HepG2 (cell line): ENCODE measurements around the gene DNAJA1. TPM values are rescaled to one million over a fixed set of nuclear protein-coding genes. Genes with fewer than 3 reads are reported as not detected.

ENCODE experiments used
- BCL3 ChIP-seq: sonication (generic); formaldehyde crosslinking; IDR thresholded peaks from 2 replicates; pipeline ENCODE4 v1.5.1; 2020; ENCODE audit warnings: mild to moderate bottlenecking, missing genetic modification reagents, moderate library complexity
- BRD4 ChIP-seq: sonication (generic); formaldehyde crosslinking; IDR thresholded peaks from 2 replicates; pipeline ENCODE4 v1.4.0; 2020; ENCODE audit warnings: missing genetic modification reagents
- CERS6 ChIP-seq: sonication (generic); formaldehyde crosslinking; IDR thresholded peaks from 2 replicates; pipeline ENCODE4 v1.5.0; 2020; ENCODE audit warnings: missing genetic modification reagents
- CREM ChIP-seq, 2 experiments: sonication (generic) in 1 of 2; formaldehyde crosslinking in 1 of 2; IDR thresholded peaks; 2 replicates each; pipeline versions ENCODE4 v1.4.0 to v1.6.1; 2016 to 2020; ENCODE audit warnings: antibody characterized with exemption in 1 of 2, mild to moderate bottlenecking in 1 of 2, missing genetic modification reagents in 1 of 2
- ELF4 ChIP-seq: sonication (generic); formaldehyde crosslinking; IDR thresholded peaks from 2 replicates; pipeline ENCODE4 v1.5.0; 2020; ENCODE audit warnings: missing genetic modification reagents, mild to moderate bottlenecking, moderate library complexity, borderline replicate concordance
- ETV6 ChIP-seq: sonication (generic); formaldehyde crosslinking; conservative IDR thresholded peaks from 2 replicates; pipeline ENCODE4 v1.4.0; 2020; ENCODE audit warnings: missing genetic modification reagents
- KAT7 ChIP-seq: IDR thresholded peaks from 2 replicates; pipeline ENCODE4 v1.6.1; 2018; ENCODE audit warnings: borderline replicate concordance, missing compliant biosample characterization
- MXD4 ChIP-seq: IDR thresholded peaks from 2 replicates; pipeline ENCODE4 v1.6.1; 2016; ENCODE audit warnings: mild to moderate bottlenecking, missing biosample characterization, missing genetic modification reagents
- NR2C2 ChIP-seq: sonication (generic); formaldehyde crosslinking; IDR thresholded peaks from 2 replicates; pipeline ENCODE4 v1.4.0; 2020; ENCODE audit warnings: missing genetic modification reagents, mild to moderate bottlenecking, moderate library complexity, borderline replicate concordance
- RARA ChIP-seq: IDR thresholded peaks from 2 replicates; pipeline ENCODE4 v1.6.1; 2016; ENCODE audit warnings: missing genetic modification reagents, missing compliant biosample characterization
- REL ChIP-seq: sonication (generic); formaldehyde crosslinking; conservative IDR thresholded peaks from 2 replicates; pipeline ENCODE4 v1.8.0; 2022; ENCODE audit warnings: mild to moderate bottlenecking, missing genetic modification reagents, moderate library complexity
- SIN3B ChIP-seq: fragments of 150-350 bp; IDR thresholded peaks from 2 replicates; pipeline ENCODE4 v1.6.1; 2014; ENCODE audit warnings: low read length
- SNAPC2 ChIP-seq: sonication (generic); formaldehyde crosslinking; IDR thresholded peaks from 2 replicates; pipeline ENCODE4 v1.8.1; 2022; ENCODE audit warnings: mild to moderate bottlenecking, missing genetic modification reagents
- TBP ChIP-seq: sonication (generic); formaldehyde crosslinking; IDR thresholded peaks from 2 replicates; pipeline ENCODE4 v1.5.0; 2020; ENCODE audit warnings: missing genetic modification reagents
- TCF12 ChIP-seq, 2 experiments: fragments of 450-650 bp in 1 of 2; sonication (generic) in 1 of 2; formaldehyde crosslinking in 1 of 2; IDR thresholded peaks; 2 replicates each; pipeline versions ENCODE4 v1.6.1 to v1.8.0; 2017 to 2022; ENCODE audit warnings: antibody characterized with exemption in 1 of 2, mild to moderate bottlenecking in 1 of 2, missing genetic modification reagents in 1 of 2, moderate library complexity in 1 of 2
- ZBTB7B ChIP-seq: sonication (generic); formaldehyde crosslinking; IDR thresholded peaks from 2 replicates; pipeline ENCODE4 v1.4.0; 2020; ENCODE audit warnings: missing genetic modification reagents
- ZKSCAN1 ChIP-seq: fragments of 150-350 bp; IDR thresholded peaks from 2 replicates; pipeline ENCODE4 v1.6.1; 2014; ENCODE audit warnings: low read length
- ZNF263 ChIP-seq: sonication (generic); formaldehyde crosslinking; IDR thresholded peaks from 2 replicates; pipeline ENCODE4 v1.4.0; 2020; ENCODE audit warnings: missing genetic modification reagents
- ZNF335 ChIP-seq: sonication (generic); formaldehyde crosslinking; IDR thresholded peaks from 2 replicates; pipeline ENCODE4 v1.4.0; 2020; ENCODE audit warnings: missing genetic modification reagents
- ZNF33B ChIP-seq: sonication (generic); formaldehyde crosslinking; IDR thresholded peaks from 2 replicates; pipeline ENCODE4 v1.5.1; 2020; ENCODE audit warnings: mild to moderate bottlenecking, missing genetic modification reagents
- ZNF607 ChIP-seq: sonication (generic); formaldehyde crosslinking; IDR thresholded peaks from 2 replicates; pipeline ENCODE4 v1.5.1; 2020; ENCODE audit warnings: missing genetic modification reagents, mild to moderate bottlenecking, borderline replicate concordance
- ZNF678 ChIP-seq: sonication (generic); formaldehyde crosslinking; IDR thresholded peaks from 2 replicates; pipeline ENCODE4 v1.4.0; 2020; ENCODE audit warnings: mild to moderate bottlenecking, missing genetic modification reagents
- ZNF749 ChIP-seq: sonication (generic); formaldehyde crosslinking; IDR thresholded peaks from 2 replicates; pipeline ENCODE4 v1.8.0; 2022; ENCODE audit warnings: mild to moderate bottlenecking, missing genetic modification reagents, moderate library complexity, borderline replicate concordance
- ZNF761 ChIP-seq: sonication (generic); formaldehyde crosslinking; conservative IDR thresholded peaks from 2 replicates; pipeline ENCODE4 v1.4.0; 2020; ENCODE audit warnings: mild to moderate bottlenecking, missing genetic modification reagents
- polyA plus RNA-seq, 8 experiments: library from polyadenylated mRNA; depleted of rRNA in 3 of 8; stranded (reverse) in 7 of 8; unstranded in 1 of 8; fragments of >200 nt; fragmentation: Illumina TruSeq in 4 of 8; extraction: Trizol in 4 of 8; gene quantifications; 2 replicates each; pipeline versions ENCODE4 v1.2.1 to v1.2.3, GENCODE V29; 2011 to 2016; ENCODE audit warnings: low read depth in 4 of 8, missing spikeins in 1 of 8, mixed read lengths in 1 of 8; ENCODE audit not compliant: insufficient read depth in 1 of 8
- total RNA-seq, 5 experiments: library from RNA; depleted of rRNA; stranded (reverse); fragments of >200 nt; fragmentation: Illumina TruSeq; extraction: Trizol; gene quantifications; 2 replicates each; pipeline ENCODE4 v1.2.3, GENCODE V29; 2016; ENCODE audit warnings: low read depth in 1 of 5
- TF ChIP-seq, protein P1 (sequence below): sonication (generic); formaldehyde crosslinking; IDR thresholded peaks from 2 replicates; pipeline ENCODE4 v1.4.0; 2020; ENCODE audit warnings: missing genetic modification reagents, borderline replicate concordance
- TF ChIP-seq, protein P2 (sequence below): IDR thresholded peaks from 2 replicates; pipeline ENCODE4 v1.6.1; 2016; ENCODE audit warnings: low read depth, control low read depth

Gene DNAJA1
- total and polyA plus RNA-seq, 2 of the 13 experiments (the other 11 are each of a cell fraction or from before 2014, with no cell fraction given) = 95.9 to 306 TPM

DNA sequence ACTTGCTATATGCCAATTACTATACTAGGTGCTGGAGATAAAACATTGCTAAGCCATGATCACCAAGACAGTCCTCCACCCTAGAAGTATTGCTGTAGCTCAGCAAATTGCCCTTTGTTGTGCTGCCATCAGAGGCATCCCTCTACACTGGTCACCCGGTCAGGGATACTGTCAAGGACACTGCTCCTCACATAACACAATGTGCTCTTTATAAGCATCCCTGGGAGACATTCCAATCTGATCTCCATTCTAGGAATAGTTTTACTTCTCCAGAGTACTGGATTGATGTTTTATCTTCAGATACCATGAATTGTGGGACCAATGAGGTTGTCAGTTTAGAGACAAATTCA lies 10.4 kb upstream of the DNAJA1 start (continued):
- no peak for TF ChIP-seq ZNF678
- TF ChIP-seq ETV6 (CRISPR knock-in tag) = no peak
- no peak for TF ChIP-seq SIN3B
- TF ChIP-seq ZNF607 (CRISPR knock-in tag) = no peak
- TF ChIP-seq ZNF33B (CRISPR knock-in tag) = no peak
- TF ChIP-seq ZNF263 (CRISPR knock-in tag) = peak; percentile 50
- no peak for TF ChIP-seq KAT7 (CRISPR knock-in tag)
- TF ChIP-seq CERS6 = no peak
- TF ChIP-seq ZNF761 (CRISPR knock-in tag) = no peak
- TF ChIP-seq ZNF749 (CRISPR knock-in tag) = no peak
- TF ChIP-seq, protein P1, sequence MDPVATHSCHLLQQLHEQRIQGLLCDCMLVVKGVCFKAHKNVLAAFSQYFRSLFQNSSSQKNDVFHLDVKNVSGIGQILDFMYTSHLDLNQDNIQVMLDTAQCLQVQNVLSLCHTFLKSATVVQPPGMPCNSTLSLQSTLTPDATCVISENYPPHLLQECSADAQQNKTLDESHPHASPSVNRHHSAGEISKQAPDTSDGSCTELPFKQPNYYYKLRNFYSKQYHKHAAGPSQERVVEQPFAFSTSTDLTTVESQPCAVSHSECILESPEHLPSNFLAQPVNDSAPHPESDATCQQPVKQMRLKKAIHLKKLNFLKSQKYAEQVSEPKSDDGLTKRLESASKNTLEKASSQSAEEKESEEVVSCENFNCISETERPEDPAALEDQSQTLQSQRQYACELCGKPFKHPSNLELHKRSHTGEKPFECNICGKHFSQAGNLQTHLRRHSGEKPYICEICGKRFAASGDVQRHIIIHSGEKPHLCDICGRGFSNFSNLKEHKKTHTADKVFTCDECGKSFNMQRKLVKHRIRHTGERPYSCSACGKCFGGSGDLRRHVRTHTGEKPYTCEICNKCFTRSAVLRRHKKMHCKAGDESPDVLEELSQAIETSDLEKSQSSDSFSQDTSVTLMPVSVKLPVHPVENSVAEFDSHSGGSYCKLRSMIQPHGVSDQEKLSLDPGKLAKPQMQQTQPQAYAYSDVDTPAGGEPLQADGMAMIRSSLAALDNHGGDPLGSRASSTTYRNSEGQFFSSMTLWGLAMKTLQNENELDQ = no peak
- no peak for TF ChIP-seq NR2C2 (CRISPR knock-in tag)
- TF ChIP-seq TBP (CRISPR knock-in tag) = no peak
- TF ChIP-seq RARA (CRISPR knock-in tag) = 0 out of 2 replicates have a peak, but pooled peaks have one; percentile 28
- TF ChIP-seq SNAPC2 (CRISPR knock-in tag) = no peak
- TF ChIP-seq TCF12 (IDR thresholded peaks at IDR 0.05) = no peak
- TF ChIP-seq TCF12 (CRISPR knock-in tag; IDR thresholded peaks at IDR 0.05) = no peak
- TF ChIP-seq ZNF335 (CRISPR knock-in tag) = no peak
- TF ChIP-seq MXD4 (CRISPR knock-in tag) = no peak
- TF ChIP-seq ELF4 (CRISPR knock-in tag) = no peak
- no peak for TF ChIP-seq CREM (IDR thresholded peaks at IDR 0.05)
- TF ChIP-seq CREM (CRISPR knock-in tag; IDR thresholded peaks at IDR 0.05) = no peak
- no peak for TF ChIP-seq REL (CRISPR knock-in tag)
- no peak for TF ChIP-seq ZKSCAN1
- TF ChIP-seq ZBTB7B = no peak
- TF ChIP-seq, protein P2, sequence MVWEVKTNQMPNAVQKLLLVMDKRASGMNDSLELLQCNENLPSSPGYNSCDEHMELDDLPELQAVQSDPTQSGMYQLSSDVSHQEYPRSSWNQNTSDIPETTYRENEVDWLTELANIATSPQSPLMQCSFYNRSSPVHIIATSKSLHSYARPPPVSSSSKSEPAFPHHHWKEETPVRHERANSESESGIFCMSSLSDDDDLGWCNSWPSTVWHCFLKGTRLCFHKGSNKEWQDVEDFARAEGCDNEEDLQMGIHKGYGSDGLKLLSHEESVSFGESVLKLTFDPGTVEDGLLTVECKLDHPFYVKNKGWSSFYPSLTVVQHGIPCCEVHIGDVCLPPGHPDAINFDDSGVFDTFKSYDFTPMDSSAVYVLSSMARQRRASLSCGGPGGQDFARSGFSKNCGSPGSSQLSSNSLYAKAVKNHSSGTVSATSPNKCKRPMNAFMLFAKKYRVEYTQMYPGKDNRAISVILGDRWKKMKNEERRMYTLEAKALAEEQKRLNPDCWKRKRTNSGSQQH (CRISPR knock-in tag) = no peak
- TF ChIP-seq BCL3 (CRISPR knock-in tag) = no peak
- no peak for TF ChIP-seq BRD4 (CRISPR knock-in tag)
- TF ChIP-seq, all 625 proteins: peak for 5
